ENCODE results near the gene C16orf92.
A peak's percentile ranks its signal among the peaks of the same experiment; 100 is the strongest.

C16orf92 gene

DNA sequence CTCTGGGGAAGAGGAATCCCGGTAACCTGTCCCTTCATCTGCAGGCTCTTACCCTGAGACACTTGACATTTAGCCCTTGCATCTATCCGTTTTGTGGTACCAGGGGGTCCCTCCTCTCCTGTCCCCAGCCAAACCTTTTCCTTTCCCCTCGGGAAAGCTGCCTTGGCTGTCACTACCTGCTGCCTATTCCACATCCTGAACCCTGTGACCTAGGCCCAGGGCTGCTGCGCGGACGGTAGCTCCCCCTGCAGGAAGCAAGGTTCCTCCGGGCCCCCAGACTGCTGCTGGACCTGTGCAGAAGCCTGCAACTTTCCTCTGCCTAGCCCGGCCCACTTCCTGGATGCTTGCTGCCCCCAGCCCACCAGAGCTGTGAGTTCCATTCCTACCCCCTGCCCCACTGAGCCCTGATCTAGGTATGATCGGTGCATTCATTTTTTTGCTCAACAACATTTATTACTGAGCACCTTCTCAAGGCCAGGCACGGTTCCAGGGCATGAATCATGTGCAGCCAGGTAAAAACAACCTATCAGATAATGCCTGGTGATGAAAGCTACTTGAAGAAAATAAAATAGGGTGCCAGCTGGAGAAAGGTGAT, 32.1 kb downstream of the C16orf92 start:
- H3K27ac ChIP-seq = 0 out of 2 replicates have a peak overlapping the region, but pooled peaks have one; percentile 71
- TF ChIP-seq, protein P1, sequence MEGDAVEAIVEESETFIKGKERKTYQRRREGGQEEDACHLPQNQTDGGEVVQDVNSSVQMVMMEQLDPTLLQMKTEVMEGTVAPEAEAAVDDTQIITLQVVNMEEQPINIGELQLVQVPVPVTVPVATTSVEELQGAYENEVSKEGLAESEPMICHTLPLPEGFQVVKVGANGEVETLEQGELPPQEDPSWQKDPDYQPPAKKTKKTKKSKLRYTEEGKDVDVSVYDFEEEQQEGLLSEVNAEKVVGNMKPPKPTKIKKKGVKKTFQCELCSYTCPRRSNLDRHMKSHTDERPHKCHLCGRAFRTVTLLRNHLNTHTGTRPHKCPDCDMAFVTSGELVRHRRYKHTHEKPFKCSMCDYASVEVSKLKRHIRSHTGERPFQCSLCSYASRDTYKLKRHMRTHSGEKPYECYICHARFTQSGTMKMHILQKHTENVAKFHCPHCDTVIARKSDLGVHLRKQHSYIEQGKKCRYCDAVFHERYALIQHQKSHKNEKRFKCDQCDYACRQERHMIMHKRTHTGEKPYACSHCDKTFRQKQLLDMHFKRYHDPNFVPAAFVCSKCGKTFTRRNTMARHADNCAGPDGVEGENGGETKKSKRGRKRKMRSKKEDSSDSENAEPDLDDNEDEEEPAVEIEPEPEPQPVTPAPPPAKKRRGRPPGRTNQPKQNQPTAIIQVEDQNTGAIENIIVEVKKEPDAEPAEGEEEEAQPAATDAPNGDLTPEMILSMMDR (IDR thresholded peaks at IDR 0.05) = peak; percentile 56
- TF ChIP-seq ZFX (IDR thresholded peaks at IDR 0.05; ENCODE audit: borderline replicate concordance) = no peak

DNA sequence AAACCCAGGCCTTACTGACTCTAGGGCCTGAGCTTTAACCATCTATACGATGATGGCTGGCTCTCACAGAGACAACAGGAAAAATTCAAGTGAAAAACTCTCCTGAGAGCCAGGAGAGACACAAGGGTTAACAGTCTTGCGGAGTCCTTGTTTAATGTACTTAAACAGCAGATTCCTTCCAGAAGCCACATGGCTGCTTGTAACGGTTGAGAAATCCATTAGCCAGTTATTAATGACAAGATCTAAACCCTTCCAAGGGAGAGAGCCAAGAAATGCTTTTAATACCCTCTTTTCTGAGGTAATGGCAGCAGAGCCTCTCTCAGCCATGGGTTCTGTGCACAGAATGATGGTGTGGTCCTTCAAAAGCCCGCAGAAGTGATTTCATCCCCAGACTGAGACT, 37.3 kb downstream of the C16orf92 start:
- H3K27ac ChIP-seq = peak overlapping the region; percentile 58
- no peak for TF ChIP-seq ZFX (IDR thresholded peaks at IDR 0.05; ENCODE audit: borderline replicate concordance)
- TF ChIP-seq, protein P1 (IDR thresholded peaks at IDR 0.05) = no peak

DNA sequence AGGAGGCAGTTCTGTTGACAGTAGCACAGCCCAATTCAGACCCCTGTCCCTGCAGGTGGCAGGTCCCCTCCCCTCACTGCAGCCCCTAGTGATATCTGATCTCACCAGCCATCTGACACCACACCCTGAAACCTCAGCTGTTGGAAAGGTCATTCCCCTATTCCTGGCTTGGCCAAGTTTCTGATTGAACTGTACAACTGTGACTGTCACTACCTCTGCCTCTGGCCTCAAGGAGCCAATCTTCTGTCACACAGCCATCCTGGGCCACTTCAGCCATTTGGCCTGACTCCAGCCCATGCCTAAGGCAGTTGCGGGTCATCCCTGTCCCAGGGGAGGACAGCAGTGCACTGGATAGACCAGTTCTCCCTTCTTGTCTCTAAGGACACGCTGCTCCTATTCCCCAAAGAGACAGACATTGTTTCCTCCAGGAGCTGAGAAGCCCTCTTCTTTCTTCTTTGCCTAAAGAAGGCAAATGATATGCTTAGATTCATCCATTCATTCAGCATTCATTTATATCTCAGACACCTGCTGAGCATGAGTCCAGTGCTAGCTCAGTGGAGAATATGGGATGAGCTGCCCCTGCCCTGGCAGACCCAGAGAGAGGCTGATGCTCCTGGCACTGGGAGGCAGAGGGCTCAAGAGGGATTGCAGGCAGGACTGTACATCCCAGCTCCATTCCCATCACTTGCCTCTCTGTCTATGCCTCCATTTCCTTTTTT, 38.0 kb downstream of the C16orf92 start:
- TF ChIP-seq, protein P1 (IDR thresholded peaks at IDR 0.05) = no peak
- TF ChIP-seq ZFX (IDR thresholded peaks at IDR 0.05; ENCODE audit: borderline replicate concordance) = no peak
- H3K27ac ChIP-seq = peak overlapping the region; percentile 58

DNA sequence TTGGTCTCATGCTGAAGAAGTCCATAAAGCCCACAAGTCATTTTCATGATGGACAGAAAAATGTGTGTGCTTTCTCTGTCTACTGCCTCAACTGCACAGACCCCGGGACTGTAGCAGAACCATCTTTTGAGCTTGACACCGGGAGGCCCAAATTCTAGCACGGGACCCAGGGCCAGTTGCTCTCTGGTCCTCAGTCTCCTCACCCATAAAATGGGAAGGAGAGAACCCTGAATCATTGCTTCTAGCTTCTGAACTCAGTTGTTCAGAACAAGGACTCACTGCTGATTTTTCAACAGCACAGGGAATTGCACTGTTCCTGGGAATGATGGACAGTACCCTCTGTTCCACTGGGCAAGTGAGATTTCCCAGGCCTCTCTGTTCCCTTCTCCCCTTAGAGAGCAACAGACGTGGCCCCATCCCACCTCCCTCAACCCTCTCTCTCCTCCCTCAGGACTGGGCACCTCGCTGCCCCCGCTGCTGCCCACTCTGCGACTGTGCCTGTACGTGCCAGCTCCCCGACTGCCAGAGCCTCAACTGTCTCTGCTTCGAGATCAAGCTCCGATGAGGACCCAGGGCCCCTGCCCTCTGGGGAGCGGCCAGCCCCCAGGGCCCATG, 40.4 kb downstream of the C16orf92 start:
- H3K27ac ChIP-seq = peak overlapping the region; percentile 98
- TF ChIP-seq ZFX (IDR thresholded peaks at IDR 0.05; ENCODE audit: borderline replicate concordance) = no peak
- TF ChIP-seq, protein P1 (IDR thresholded peaks at IDR 0.05) = no peak

DNA sequence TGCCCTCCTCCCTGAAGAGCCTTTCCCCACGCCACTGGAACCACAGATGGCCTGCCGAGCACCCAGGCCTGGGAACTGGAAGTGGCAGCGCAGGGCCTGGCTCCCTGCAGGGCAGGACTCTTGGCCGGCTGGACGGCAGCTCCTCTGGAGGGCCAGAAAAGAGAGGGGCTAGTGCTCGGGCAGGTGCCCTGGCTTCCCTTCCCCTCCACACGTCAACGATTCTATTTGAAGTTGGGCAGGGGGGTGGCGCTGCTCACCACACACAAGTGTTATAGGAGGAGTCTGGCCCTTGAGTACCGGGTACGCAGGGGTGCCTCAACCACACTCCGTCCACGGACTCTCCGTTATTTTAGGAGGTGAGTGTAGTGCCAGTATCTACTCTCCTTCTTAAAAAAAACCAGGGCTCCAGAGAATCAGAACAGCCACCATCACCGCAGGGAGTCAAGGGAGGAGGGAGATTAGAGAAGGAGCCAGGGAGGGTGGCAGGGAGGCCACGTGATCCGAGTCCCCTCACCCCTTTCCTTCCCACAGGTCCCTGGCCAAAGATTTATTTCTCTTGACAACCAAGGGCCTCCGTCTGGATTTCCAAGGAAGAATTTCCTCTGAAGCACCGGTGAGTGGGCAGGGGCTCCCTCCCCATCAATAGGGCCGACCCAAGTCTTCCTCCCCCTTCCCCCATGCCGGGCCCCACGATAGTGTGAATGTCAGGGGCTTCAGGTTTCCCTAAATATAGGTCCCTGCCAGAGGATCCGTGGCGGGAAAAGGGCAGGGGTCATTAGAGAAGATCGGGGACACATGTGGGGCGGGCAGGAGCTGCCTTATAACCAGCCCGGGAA, 41.1 kb downstream of the C16orf92 start:
- no peak for TF ChIP-seq ZFX (IDR thresholded peaks at IDR 0.05; ENCODE audit: borderline replicate concordance)
- TF ChIP-seq, protein P1 (IDR thresholded peaks at IDR 0.05) = no peak
- peak overlapping the region; percentile 98 for H3K27ac ChIP-seq

DNA sequence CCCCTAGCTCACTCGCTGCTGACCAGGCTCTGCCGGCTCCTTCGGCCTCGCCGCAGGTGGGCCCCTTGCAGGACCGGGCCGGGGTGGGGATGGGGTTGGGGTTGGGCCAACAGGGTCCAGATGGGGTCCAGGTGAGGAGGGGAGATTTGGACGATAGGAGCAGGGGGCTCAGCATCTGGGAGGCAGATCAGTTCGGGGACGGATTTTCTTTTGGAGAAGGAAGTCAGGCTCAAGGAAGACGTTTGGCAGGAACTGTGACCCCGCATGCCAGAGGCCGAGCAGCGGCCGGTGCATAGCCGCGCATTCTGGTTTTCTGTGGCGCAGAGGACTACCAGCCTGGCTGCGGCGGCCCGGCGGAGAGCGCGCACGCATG, 41.7 kb downstream of the C16orf92 start:
- H3K27ac ChIP-seq = peak overlapping the region; percentile 98
- TF ChIP-seq, protein P1 (IDR thresholded peaks at IDR 0.05) = no peak
- TF ChIP-seq ZFX (IDR thresholded peaks at IDR 0.05; ENCODE audit: borderline replicate concordance) = no peak
